Mammary epithelial cell (primary cell): ENCODE results near the gene HIVEP3.

Source experiments
- CTCF ChIP-seq, 2 donors: IDR thresholded peaks in 1 of 2; conservative IDR thresholded peaks in 1 of 2; 2 replicates each; pipeline ENCODE4 v1.5.1; 2011 to 2012; ENCODE audit warnings: inconsistent platforms in 2 of 2, low read length in 2 of 2, mild to moderate bottlenecking in 2 of 2, control low read depth in 1 of 2, low read depth in 1 of 2; ENCODE audit not compliant: insufficient read depth in 1 of 2; ENCODE audit errors: extremely low read depth in 1 of 2
- EZH2 ChIP-seq: IDR thresholded peaks from 2 replicates; pipeline ENCODE4 v1.6.1; 2012; ENCODE audit warnings: low read length, inconsistent platforms, borderline replicate concordance

- TF ChIP-seq CTCF (conservative IDR thresholded peaks at IDR 0.05 in 1 of 2, IDR thresholded peaks at IDR 0.05 in 1 of 2; ENCODE audit: extremely low read depth in 1 of 2, insufficient read depth in 1 of 2, low read depth in 1 of 2, low read length in 2 of 2) (no peak), EZH2 (no peak)
Measured at GRCh38 chr1:41532206-41532975, 386.3 kb downstream of the HIVEP3 start.
